ENCODE results near the gene CENPE. TPM values are rescaled to one million over a fixed set of nuclear protein-coding genes. Genes with fewer than 3 reads are reported as not detected.

The CENPE gene
- total and polyA plus RNA-seq, 2 of the 4 experiments (the other 2 are of a cell fraction): 3.7 to 14.5 TPM

DNA sequence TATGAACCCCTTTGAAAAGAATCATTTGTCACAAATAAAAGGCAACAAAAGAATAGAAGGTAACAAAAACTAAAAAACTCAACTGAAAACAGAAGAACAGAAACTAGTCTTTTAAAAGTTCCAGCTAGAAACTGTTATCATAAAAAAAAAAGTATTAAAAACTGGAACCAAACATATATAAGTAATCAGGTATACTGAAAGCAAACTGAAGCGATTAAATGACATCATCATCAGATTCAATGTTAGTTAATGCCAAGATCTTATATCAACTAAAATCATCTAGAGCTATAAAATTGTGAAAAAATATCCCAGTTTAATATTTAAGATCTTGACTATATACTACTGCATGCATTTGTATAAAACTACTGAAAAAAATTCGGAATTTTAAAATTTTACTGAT lies 36.0 kb downstream of the CENPE start:
- CTCF ChIA-PET: interaction anchor here (0.6 to 0.7 kb wide), 3 partner anchors 19 to 705 kb away, joined by 3 to 6 read pairs (median 4); no protein-coding TSS in a partner anchor
- no peak overlapping the region for H4K91ac ChIP-seq (ENCODE audit: insufficient read depth, low read depth, low read length)

More for the DNA sequence above, 36.0 kb downstream of the CENPE start:
- BruUV-seq (replicated peaks): no TSS peak
- Histone ChIP-seq H2AFZ (replicated peaks; ENCODE audit: low read length, poor library complexity) (no peak overlapping the region), H3K18ac (ENCODE audit: low read depth, low read length) (no peak overlapping the region), H2AK5ac (ENCODE audit: low read depth, low read length) (no peak overlapping the region), H2BK20ac (ENCODE audit: low read depth, low read length) (no peak overlapping the region), H4K5ac (ENCODE audit: low read depth, low read length) (no peak overlapping the region), H3K4ac (ENCODE audit: low read depth, low read length) (no peak overlapping the region), H2BK120ac (ENCODE audit: low read depth, low read length) (no peak overlapping the region), H3K27ac (ENCODE audit: insufficient read depth, low read length) (no peak overlapping the region), H4K20me1 (ENCODE audit: insufficient read depth, low read length) (no peaks in the 10 kb centered on the region), H3K36me3 (ENCODE audit: control insufficient read depth, insufficient read depth, low read length) (no peaks in the 10 kb centered on the region), H2BK15ac (ENCODE audit: low read depth, low read length) (no peak overlapping the region), H3K9me3 (ENCODE audit: control insufficient read depth, insufficient read depth, low read length) (no peaks in the 10 kb centered on the region), H3K4me3 (ENCODE audit: insufficient read depth, low read depth, low read length) (no peak overlapping the region), H3K9ac (ENCODE audit: low read depth, low read length) (no peak overlapping the region), H3K79me1 (ENCODE audit: low read depth in 1 of 2, low read length in 2 of 2) (no peaks in the 10 kb centered on the region), H3K27me3 (ENCODE audit: control insufficient read depth, insufficient read depth, low read length) (no peaks in the 10 kb centered on the region), H4K8ac (ENCODE audit: low read depth in 2 of 2, low read length in 2 of 2) (no peak overlapping the region), H3K23ac (ENCODE audit: low read depth, low read length) (no peak overlapping the region), H2AK9ac (replicated peaks; ENCODE audit: low read depth, low read length, poor library complexity) (no peak overlapping the region), H3K4me2 (ENCODE audit: low read depth, low read length) (no peak overlapping the region), H2BK5ac (ENCODE audit: low read depth, low read length, poor library complexity, severe bottlenecking) (no peak overlapping the region), H3K56ac (ENCODE audit: extremely low read depth, insufficient read depth, low read length) (no peak overlapping the region), H3K14ac (replicated peaks; ENCODE audit: low read depth, low read length) (no peak overlapping the region), H3K9me1 (ENCODE audit: insufficient read depth, low read length) (no peaks in the 10 kb centered on the region), H3K4me1 (ENCODE audit: control insufficient read depth, insufficient read depth, low read length) (no peaks in the 10 kb centered on the region)
- no CpG with 5 or more reads among the region's 2 CpGs for WGBS, 2 experiments (ENCODE audit: extremely low coverage in 2 of 2, insufficient read length in 1 of 2)
- no peak for ATAC-seq (ENCODE audit: low read depth)
- no peak for DNase-seq
- dilution Hi-C loops (cut with HindIII; ENCODE audit: low sequenced_read_pairs, unreplicated experiment) (no loop called here), in situ Hi-C loops (cut with MboI; ENCODE audit: low sequenced_read_pairs) (no loop called here), intact Hi-C loops (cut with micrococcal nuclease) (no loop called here)
- no peak for TF ChIP-seq POLR2A (IDR thresholded peaks at IDR 0.05; ENCODE audit: low read depth, low read length)
- TF ChIP-seq CHD1 (IDR thresholded peaks at IDR 0.05; ENCODE audit: low read depth, low read length): no peak
- no peak for TF ChIP-seq MAZ (IDR thresholded peaks at IDR 0.05; ENCODE audit: borderline replicate concordance, low read depth, low read length)
- TF ChIP-seq BHLHE40 (IDR thresholded peaks at IDR 0.05; ENCODE audit: low read depth, low read length): no peak
- TF ChIP-seq MXI1 (IDR thresholded peaks at IDR 0.05; ENCODE audit: borderline replicate concordance, low read depth, low read length): no peak
- TF ChIP-seq RAD21 (IDR thresholded peaks at IDR 0.05; ENCODE audit: low read length): no peak
- no peak for TF ChIP-seq SMC3 (IDR thresholded peaks at IDR 0.05; ENCODE audit: low read depth, low read length)
- no peak for TF ChIP-seq CEBPB (IDR thresholded peaks at IDR 0.05; ENCODE audit: low read depth, low read length)
- TF ChIP-seq MAFK (IDR thresholded peaks at IDR 0.05; ENCODE audit: low read depth, low read length): no peak
- TF ChIP-seq, protein P1, sequence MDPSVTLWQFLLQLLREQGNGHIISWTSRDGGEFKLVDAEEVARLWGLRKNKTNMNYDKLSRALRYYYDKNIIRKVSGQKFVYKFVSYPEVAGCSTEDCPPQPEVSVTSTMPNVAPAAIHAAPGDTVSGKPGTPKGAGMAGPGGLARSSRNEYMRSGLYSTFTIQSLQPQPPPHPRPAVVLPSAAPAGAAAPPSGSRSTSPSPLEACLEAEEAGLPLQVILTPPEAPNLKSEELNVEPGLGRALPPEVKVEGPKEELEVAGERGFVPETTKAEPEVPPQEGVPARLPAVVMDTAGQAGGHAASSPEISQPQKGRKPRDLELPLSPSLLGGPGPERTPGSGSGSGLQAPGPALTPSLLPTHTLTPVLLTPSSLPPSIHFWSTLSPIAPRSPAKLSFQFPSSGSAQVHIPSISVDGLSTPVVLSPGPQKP (IDR thresholded peaks at IDR 0.05; ENCODE audit: borderline replicate concordance, low read depth, low read length): no peak
- TF ChIP-seq FOS (IDR thresholded peaks at IDR 0.05; ENCODE audit: low read depth, low read length): no peak
- TF ChIP-seq RCOR1 (IDR thresholded peaks at IDR 0.05; ENCODE audit: insufficient replicate concordance, low read length): no peak
- TF ChIP-seq, protein P2, sequence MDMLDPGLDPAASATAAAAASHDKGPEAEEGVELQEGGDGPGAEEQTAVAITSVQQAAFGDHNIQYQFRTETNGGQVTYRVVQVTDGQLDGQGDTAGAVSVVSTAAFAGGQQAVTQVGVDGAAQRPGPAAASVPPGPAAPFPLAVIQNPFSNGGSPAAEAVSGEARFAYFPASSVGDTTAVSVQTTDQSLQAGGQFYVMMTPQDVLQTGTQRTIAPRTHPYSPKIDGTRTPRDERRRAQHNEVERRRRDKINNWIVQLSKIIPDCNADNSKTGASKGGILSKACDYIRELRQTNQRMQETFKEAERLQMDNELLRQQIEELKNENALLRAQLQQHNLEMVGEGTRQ (IDR thresholded peaks at IDR 0.05; ENCODE audit: low read depth, low read length): no peak
- TF ChIP-seq RFX5 (IDR thresholded peaks at IDR 0.05; ENCODE audit: low read depth, low read length): no peak
- no peak for TF ChIP-seq NFE2L2 (IDR thresholded peaks at IDR 0.05; ENCODE audit: low read depth, low read length)
- TF ChIP-seq, protein P3, sequence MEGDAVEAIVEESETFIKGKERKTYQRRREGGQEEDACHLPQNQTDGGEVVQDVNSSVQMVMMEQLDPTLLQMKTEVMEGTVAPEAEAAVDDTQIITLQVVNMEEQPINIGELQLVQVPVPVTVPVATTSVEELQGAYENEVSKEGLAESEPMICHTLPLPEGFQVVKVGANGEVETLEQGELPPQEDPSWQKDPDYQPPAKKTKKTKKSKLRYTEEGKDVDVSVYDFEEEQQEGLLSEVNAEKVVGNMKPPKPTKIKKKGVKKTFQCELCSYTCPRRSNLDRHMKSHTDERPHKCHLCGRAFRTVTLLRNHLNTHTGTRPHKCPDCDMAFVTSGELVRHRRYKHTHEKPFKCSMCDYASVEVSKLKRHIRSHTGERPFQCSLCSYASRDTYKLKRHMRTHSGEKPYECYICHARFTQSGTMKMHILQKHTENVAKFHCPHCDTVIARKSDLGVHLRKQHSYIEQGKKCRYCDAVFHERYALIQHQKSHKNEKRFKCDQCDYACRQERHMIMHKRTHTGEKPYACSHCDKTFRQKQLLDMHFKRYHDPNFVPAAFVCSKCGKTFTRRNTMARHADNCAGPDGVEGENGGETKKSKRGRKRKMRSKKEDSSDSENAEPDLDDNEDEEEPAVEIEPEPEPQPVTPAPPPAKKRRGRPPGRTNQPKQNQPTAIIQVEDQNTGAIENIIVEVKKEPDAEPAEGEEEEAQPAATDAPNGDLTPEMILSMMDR (conservative IDR thresholded peaks at IDR 0.05; ENCODE audit: low read depth, low read length): no peak
- POLR2A ChIA-PET (ENCODE audit: unreplicated experiment): no interaction called here
